ENCODE measurements around the gene CEP131.

- TF ChIP-seq CTCF (IDR thresholded peaks at IDR 0.05; ENCODE audit: control extremely low read depth in 1 of 3, insufficient read depth in 1 of 3, low read depth in 1 of 3, low read length in 3 of 3), result no peak
- TF ChIP-seq POLR2A (IDR thresholded peaks at IDR 0.05; ENCODE audit: control extremely low read depth in 1 of 2, low read depth in 2 of 2, low read length in 2 of 2), result no peak
- TF ChIP-seq SIN3A (conservative IDR thresholded peaks at IDR 0.05 in 1 of 2, IDR thresholded peaks at IDR 0.05 in 1 of 2; ENCODE audit: low read depth in 1 of 2, low read length in 2 of 2), result no peak
- no peak for TF ChIP-seq POLR2AphosphoS5 (IDR thresholded peaks at IDR 0.05; ENCODE audit: low read depth, low read length)
- no peak for TF ChIP-seq RAD21 (IDR thresholded peaks at IDR 0.05 in 1 of 2, conservative IDR thresholded peaks at IDR 0.05 in 1 of 2; ENCODE audit: low read depth in 2 of 2, low read length in 2 of 2)
- no peak for TF ChIP-seq GABPA (IDR thresholded peaks at IDR 0.05; ENCODE audit: borderline replicate concordance, insufficient read depth, low read length)
- TF ChIP-seq USF2 (IDR thresholded peaks at IDR 0.05; ENCODE audit: low read length), result no peak
- no peak for TF ChIP-seq E2F6 (IDR thresholded peaks at IDR 0.05)
- no peak for TF ChIP-seq EZH2 (IDR thresholded peaks at IDR 0.05; ENCODE audit: low read depth, low read length, severe bottlenecking)
- no peak for TF ChIP-seq JUN (IDR thresholded peaks at IDR 0.05; ENCODE audit: low read depth, low read length)
- no peak for TF ChIP-seq BCL11A (IDR thresholded peaks at IDR 0.05; ENCODE audit: low read depth in 2 of 2, low read length in 2 of 2)
- no peak for TF ChIP-seq CREB1 (IDR thresholded peaks at IDR 0.05)
Measured at GRCh38 chr17:81173052-81173761, 49.6 kb downstream of the CEP131 start.

Measured in H1 (cell line).